HG02885 (cell line): ENCODE results near the gene SSNA1.
"Not testable (repeated sequence)": the region's sequence is repeated elsewhere in the genome, so short reads cannot be mapped to it uniquely, and the experiment has no call there.

Source experiments
- ATAC-seq: cut with Tn5 transposase; IDR thresholded peaks from one replicate; pipeline ENCODE4 v1.9.1; 2021; ENCODE audit warnings: mild to moderate bottlenecking; ENCODE audit not compliant: unreplicated experiment, poor library complexity

The SSNA1 gene

DNA sequence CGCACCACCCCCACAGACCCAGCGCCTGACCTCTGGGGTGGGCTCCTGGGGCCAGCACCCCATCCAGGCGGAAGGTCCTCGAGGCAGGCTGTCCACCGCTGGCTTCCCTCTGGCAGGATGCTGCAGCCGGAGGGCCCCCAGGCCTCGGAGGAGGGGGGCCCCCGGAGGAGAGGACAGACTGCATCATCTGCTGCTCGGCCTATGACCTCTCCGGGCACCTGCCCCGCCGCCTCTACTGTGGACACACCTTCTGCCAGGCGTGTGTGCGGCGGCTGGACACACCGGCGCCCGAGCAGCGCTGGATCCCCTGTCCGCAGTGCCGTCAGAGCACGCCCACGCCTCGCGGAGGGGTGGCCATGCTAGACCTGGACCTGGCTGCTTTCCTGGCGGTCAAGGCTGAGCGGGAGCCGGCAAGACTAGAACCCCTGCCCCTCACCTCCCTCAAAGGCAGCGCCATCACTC, 40.1 kb downstream of the SSNA1 start:
- ATAC-seq: no peak

DNA sequence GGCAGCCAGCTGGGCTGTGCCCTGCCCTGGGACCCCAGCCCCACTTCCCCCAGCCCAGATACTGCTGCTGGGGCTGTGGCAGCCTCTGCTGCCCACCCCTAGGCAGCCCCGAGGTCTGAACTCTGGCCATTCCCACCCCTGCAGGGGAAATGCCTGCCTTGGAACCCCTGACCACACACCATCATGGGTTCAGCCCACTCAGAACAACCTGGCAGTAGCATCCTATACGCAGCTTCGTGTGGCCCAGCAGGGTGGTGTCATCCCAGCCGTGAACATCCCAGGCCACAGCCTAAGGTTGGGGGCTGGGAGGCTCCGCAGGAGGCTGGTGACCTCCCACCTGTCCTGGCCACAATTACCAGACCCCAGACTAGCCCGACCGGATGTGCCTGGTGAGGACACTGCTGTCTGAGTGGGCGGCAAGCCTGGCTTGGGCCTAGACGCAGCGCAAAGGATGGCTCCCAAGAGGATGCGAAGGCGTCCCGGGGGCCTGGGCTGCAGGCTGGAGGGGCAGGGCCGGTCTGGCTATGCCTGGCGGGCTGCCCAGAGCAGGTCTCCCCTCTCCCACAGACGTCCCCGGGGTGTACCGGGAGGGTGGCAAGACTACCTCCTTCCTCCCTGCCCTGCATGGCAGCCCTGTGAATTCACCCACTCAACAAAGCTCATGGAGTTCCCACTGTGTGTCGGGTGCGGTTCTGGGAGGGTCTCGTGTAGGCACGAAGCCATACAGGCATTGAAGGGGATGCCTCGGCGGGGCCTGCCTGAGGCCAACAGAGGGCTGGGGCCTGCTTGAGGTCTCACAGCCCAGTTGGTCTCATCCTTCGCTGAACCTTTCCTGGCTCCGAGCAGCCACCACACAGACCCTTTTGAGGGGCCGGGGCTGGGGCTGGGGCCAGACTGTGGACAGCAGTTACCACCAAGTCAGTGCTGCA, 40.8 kb downstream of the SSNA1 start:
- ATAC-seq: no peak

DNA sequence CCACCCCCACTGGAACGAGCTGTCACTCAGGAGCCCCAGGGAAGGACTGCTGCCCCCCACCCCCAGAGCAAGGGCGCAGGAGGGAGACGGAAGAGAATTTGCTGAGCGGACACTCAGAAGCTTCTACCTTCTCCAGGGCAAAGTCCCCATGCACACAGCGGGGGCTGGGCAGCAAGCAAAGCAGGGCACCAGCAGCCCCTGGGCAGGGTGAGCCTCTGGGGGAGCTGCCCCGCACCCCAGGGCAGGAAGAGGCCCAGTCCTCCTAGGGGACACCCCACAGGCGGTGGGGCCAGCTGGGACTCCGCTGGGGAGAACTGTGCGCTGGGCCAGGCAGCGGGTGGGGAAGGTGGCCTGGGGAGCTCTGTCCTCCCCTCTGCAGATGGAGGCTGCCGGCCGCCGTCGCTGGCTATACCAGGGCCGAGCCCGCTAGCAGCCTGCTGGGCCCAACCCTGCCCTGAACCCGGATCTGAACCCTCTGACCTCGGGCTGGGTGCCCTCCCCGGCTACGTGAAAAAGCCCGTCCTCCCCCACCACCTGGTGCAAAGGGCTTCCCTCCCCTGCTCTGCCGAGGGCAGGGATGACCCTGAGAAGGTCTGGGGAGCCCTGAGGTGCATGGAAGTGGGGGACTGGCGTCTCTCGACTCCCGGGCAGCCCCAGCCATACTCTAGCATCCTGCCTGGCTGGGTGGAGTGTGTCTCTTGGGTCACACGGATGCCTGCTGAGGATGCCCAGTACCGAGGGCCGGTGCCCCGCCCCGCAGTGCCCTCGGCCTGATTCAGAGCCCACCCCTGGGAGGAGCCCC, 41.6 kb downstream of the SSNA1 start:
- no peak for ATAC-seq

DNA sequence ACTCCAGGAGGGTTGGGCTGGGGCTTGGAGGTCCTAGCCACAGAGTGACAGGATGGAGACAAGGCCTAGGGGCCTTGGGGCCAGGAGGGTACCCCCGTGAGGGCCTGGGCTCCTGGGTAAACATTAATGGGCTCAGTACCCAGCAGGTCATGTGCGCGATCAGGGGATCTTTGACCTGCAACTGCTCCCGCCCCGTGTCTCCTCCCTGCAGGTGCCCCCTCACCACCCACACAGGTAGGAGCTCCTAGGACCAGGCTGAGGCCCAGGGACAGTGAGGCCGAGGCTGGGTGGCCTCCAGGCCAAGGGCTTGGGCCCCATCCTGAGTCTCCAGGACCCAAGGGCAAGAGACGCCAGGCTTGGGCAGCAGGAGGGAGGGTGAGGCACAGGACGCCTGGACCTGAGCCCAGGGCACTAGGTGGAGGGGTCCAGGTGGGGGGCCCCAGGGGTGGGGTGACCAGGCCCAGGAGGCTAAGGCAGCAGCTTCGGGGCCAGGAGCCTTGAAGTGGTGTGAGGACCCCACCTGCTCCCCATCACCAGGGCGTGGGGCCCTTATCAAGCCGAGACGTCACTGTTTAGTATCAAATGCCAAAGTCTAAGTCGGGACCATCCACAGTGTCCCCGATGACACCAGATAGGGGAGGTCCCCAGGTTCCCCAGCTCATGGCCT, 42.4 kb downstream of the SSNA1 start, which contains the start of gene SLC34A3:
Gene SLC34A3 (plus strand): TSS at position 197 of the 667 bp plus-strand sequence. CDS start 802 bp downstream, outside the sequence.
- ATAC-seq: no peak

DNA sequence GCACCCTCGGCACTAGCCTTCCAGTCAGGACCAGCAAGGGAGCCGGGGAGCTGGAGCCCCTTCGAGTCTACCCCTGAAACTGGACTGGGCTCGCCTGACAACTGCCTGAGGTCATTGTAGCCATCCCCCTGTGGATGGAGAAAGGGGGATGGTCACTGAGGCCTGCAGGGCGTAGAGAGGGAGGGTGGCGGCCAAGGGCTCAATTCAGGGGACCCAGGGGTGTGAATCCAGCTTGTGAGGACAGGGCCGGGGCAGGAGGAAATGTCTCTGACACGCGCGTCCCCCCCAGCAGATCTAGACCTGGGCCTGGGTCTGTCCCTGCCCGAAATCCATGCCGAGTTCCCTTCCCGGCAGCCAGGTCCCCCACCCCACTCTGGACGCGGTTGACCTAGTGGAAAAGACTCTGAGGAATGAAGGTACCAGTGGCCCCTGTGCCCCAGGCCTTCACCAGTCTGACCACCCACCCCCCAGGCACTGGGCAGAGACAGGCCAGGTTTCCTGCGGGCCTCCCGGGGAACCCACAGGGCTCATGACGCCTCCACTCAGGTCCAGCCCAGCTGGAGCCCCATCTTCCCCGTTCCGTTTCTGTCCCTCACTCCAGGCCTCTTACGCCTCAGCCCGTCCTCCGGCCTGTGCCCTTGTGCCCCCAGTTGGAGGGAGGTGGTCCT, 43.0 kb downstream of the SSNA1 start:
- no peak for ATAC-seq

DNA sequence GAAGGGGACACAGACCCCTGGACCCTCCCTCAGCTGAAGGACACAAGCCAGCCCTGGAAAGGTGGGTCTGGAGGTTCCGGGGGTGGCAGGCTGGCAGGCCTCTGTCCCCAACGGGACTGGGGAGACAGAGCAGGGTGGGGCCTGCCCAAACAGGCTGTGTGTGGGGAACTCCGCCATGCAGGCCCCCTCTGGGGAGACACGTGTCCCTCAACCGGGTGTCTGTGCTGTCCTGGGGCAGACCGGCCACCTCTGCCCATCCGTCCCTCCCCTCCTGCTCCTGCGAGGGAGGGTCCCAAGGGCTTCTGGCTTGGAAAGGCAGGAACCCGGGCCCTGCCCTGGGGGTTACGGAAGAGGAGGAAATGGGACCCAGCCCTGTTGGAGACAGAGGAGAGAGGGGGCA, 43.6 kb downstream of the SSNA1 start:
- no peak for ATAC-seq

DNA sequence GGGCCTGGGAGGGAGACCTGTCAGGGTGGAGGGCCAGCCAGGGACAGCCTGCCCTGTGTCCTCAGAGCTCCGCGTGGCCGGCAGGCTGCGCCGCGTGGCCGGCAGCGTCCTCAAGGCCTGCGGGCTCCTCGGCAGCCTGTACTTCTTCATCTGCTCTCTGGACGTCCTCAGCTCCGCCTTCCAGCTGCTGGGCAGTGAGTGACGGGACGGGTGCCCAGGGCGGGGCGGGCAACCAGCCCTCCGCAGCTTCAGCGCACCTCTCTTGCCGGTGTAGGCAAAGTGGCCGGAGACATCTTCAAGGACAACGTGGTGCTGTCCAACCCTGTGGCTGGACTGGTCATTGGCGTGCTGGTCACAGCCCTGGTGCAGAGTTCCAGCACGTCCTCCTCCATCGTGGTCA, 44.0 kb downstream of the SSNA1 start:
- no peak for ATAC-seq

DNA sequence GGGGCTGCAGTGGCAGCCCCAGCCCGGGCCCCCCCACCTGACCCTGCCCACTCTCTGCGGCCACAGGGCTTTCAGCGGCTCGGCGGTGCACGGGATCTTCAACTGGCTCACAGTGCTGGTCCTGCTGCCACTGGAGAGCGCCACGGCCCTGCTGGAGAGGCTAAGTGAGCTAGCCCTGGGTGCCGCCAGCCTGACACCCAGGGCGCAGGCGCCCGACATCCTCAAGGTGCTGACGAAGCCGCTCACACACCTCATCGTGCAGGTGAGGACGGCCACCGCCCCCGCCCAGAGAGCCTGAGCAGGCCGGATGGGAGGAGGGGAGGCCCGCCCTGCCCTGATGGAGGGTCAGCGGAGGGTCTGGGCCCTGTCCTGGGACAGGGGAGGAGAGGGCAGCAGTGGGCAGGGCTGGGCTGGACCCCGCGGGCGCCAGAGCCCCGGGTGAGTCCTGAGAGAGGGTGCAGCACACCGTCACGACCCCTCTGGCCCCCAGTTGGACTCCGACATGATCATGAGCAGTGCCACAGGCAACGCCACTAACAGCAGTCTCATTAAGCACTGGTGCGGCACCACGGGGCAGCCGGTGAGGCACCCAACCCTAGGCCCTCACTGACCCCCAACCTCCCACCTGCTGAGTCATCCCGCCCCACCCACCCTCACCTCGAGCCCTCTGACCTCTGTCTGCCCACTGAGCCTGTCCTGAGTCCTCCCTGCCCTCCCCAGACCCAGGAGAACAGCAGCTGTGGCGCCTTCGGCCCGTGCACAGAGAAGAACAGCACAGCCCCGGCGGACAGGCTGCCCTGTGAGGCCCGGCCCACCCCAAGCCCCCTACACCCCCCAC, 44.9 kb downstream of the SSNA1 start:
- no peak for ATAC-seq

DNA sequence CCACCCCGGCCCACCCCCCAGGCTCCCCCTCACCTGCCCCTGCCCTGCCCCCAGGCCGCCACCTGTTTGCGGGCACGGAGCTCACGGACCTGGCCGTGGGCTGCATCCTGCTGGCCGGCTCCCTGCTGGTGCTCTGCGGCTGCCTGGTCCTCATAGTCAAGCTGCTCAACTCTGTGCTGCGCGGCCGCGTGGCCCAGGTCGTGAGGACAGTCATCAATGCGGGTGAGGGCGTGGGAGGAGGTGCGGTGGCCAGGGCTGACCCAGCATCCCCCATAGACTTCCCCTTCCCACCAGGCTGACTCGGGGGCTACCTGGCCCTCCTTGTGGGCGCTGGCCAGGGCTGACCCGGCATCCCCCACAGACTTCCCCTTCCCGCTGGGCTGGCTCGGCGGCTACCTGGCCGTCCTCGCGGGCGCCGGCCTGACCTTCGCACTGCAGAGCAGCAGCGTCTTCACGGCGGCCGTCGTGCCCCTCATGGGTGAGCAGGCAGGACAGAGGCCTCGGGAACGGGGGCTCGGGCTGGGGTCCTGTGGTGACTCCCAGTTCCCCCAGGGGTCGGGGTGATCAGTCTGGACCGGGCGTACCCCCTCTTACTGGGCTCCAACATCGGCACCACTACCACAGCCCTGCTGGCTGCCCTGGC, 45.7 kb downstream of the SSNA1 start:
- no peak for ATAC-seq

DNA sequence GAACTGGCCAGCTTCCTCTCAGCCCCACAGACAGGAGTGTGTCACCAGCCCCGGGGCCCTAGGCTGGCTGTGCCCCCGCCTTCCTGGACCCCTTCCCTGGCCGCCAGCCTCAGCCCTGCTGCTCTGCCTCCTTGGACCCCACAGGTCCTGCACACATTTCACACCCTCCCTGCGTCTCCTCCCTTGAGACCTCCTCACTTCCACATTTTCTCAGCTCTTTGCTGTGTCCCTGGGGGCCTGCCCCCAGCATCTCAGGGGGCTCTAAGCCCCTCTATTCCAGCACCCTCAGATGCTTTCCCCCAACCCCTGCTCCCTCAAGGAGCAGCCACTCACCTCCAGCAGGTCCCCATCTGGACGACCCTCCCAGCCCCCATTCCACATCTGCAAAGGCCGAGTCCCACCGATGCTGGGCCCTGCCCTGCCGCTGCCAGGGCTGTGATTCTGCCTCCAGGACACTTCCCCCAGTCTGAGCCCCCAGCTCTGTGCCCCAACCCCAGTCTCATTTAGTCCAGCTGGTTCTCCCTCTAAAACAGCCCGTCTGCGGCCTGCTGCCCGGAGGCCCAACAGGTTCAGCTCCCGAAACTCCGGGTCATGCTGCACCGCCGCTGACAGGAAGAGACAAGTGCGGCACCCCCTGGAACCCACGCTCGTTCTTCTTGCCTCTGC, 46.4 kb downstream of the SSNA1 start:
- no peak for ATAC-seq

DNA sequence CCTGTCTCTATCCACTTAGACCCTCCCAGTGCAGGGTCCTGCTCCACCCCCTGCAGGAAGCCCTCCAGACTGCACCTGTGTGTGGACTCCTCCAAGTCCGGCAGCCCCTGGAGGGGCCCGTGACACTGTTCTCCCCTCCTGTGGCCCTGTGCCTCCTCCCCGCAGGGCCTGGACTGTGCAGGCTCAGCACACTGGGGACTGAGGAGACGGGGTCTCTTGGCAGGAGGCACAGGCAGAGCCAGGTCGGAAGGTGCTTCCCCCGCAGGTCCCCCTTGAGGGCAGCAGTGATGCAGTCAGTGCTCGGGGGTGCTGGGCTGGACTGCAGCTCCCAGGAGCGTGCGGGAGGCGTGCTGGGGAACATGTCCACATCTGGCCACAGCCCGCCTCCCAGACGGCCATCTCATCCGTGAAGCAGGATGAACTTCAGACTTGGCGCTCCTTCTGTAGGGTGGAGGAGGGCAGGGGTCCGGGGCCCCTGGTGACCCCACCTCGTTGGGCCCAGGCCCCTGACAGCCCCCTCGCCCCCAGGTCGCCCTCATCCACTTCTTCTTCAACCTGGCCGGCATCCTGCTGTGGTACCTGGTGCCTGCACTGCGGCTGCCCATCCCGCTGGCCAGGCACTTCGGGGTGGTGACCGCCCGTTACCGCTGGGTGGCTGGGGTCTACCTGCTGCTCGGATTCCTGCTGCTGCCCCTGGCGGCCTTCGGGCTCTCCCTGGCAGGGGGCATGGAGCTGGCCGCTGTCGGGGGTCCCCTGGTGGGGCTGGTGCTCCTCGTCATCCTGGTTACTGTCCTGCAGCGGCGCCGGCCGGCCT, 47.2 kb downstream of the SSNA1 start:
- ATAC-seq: no peak

DNA sequence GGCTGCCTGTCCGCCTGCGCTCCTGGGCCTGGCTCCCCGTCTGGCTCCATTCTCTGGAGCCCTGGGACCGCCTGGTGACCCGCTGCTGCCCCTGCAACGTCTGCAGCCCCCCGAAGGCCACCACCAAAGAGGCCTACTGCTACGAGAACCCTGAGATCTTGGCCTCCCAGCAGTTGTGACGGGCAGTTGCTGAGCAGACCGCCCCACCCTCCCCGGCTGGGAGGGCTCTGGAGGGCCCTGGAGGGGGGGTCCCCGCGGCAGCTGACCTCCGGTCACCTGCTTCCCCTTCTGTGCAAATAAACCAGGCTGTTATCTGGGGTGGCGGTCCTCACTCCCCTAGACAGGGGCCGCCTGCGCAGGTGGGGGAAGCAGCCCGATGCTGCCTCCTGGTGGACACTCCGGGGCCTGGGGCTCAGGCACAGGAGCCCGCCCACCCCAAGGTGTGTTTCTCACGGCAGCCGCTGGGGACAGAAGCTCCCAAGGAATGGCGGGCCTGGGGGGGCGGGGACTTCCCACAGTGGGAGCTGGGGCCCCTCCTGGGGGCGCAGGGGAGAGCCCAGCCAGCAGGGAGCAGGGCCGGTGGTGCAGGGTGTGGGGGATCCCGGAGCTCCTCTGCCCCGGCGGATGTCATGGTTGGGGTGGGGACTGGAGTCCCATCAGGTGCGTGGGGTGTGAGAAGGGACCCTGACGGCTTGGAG, 47.9 kb downstream of the SSNA1 start:
- ATAC-seq: peak; percentile 22

DNA sequence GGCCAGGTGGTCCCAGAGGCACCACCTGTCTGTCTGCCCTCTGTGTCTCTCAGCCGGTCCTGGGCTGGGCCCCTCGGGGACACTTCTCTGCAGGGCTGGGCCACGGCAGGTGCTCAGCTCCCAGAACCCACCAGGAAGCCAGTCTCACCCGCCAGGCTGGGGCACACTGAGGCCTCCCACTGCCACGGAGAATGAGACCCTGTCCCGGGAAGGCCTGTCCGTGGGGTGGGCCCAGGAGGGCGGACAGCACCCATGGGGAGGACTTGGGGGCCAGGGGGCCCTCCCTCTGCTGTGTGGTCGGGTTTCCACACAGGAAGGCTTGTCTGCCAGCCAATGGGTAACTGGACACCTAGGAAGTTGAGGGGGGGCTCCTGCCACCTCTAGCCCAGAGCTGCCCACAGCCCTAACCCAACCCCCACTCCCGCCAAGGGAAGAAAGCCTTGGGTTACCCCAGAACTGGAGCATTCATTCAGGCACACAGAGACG, 48.5 kb downstream of the SSNA1 start:
- ATAC-seq: no peak

DNA sequence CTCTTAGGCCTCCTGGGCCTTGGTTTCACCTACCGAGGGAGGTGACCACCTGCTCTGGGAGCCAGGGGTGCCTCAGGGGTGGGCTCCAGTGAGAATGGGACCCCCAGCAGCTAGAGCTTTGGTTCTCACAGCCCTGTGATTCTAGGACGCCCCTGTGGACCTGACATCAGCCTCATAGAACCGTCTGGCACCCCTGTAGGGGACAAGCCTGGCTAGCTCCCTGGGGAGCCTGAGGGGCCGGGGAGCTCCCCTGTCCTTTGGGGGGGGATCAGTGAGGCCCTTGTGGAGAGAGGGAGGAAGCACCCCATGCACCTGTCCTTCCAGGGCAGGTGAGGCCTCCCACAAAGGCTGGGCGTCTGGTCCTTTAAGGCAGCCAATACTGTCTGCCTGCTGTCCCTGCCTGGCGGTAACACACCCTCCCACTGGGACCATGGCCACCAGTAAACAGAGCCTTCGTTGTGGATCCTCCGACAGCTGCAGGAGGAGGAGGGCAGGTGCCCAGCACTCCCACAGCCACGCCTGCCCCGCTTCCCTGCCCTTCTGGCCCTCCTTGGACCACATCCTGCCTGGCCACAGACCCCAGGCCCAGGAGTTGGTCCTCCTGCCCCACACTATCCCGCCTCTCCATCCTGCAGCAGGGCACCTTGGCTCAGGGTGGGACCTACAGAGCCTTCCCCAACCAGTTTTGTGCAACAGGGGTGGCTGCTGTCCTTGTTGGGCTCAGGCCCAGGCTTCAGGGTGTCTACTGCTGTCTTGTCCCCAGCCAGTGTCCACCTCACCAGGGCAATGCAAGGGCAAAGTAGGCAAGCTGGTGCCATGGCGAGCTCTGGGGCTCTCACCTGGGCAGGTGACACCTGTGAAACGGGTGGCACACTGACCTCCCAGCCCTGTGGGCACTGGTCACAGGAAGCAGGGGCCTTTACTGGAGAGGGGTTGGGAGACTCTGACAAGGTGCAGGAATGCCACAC, 49.6 kb downstream of the SSNA1 start:
- ATAC-seq: no peak

DNA sequence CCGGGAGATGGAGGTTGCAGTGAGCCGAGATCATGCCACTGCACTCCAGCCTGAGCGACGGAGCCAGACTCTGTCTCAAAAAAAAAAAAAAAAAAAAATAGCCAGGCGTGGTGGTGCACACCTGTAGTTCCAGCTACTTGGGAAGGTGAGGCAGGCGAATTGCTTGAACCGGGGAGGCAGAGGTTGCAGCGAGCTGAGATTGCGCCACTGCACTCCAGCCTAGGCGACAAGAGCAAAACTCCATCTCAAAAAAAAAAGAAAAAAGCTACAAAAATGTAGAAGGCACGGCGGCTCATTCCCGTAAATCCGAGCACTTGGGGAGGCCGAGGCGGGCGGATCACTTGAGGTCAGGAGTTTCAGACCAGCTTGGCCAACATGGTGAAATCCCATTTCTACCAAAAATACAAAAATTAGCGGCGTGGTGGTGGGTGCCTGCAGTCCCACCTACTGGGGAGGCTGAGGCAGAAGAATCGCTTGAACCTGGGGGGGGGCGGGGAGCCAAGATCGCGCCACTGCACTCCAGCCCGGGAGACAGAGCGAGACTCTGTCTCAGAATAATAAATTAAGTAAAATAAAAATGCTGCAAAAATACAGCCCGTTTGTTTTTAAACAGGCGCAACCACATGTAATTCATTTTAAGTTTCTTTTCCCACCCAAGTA, 51.2 kb downstream of the SSNA1 start:
- ATAC-seq: not testable (repeated sequence)
